Hepatic stellate cell (primary cell): ENCODE measurements around the gene NPDC1.

ENCODE experiments used
- DNase-seq: peaks from one replicate; pipeline ENCODE4 v3.0.0; 2011; ENCODE audit warnings: low spot score

NPDC1 gene

DNA sequence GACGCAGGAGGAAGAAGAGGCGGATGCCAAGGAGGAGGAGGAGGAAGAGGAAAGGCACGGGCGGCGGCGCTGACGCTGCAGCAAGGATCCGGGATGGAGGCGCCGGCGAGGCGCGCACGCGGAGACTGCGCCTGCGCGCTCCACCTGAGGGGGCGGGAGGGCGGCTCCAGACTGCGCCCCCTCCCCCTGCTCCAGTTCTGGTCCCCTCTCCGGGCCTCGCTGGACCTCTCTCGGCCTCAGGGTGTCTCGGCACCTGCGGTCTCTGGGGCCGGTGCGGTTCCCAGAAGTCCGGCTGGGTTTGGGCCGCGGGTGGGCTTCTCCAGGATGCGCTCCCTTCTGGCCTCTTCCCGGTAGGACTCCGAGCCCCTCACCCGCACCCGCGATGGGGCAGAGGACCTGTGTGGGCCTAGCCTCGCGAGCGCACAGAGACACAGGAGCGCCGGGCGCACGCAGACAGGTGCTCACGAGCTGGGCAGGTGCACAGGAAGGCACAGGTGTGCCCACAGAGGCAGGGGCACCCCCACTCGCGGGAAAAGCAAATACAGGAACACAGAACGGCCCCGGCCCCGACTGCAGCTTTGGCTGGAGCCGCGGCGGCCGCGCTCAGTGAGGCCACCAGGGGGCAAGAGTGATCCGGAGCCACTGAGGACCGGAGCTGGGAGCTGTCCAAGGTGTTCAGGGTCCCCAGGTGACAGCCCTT lies at the start of gene NPDC1:
Gene NPDC1 (minus strand): TSS at position 90 of the 700 bp plus-strand sequence. CDS start 188 bp downstream, outside the sequence.
- DNase-seq, result peak; percentile 95

GRCh38 chr9:137089232-137089947 lies 43.4 kb upstream of the NPDC1 start:
- DNase-seq, result no peak

GRCh38 chr9:137088121-137088520 lies 42.1 kb upstream of the NPDC1 start:
- no peak for DNase-seq

DNA sequence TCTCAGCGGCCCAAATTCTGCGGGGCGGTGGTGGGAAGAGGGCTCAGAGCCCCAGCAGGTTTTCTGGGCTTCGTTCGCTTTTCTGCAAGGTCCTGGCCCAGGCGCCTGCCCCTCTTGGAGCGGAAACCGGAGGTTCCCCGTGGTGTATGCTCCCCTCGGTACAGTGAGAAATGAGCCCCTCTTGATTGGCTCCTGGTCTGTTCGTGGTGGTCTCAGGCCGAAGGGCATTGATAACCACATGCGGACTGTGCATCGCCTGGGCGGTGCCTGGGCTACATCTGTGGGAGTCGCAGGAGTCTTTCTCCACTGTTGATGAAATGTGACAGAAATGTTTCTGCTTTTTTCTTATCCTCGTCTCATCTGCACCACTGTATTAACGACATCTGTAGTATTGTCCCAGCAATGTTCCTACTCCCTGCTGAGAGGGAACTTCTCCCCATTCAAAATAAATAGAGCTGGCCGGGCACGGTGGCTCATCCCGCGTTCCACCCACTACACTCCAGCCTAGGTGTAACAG lies 41.5 kb upstream of the NPDC1 start:
- no peak for DNase-seq

GRCh38 chr9:137086531-137087408 lies 40.8 kb upstream of the NPDC1 start, which contains the start of gene MAN1B1:
Gene MAN1B1 (plus strand): TSS chr9:137086985. CDS start chr9:137087000, 15 bp downstream.
- DNase-seq, result peak; percentile 99

DNA sequence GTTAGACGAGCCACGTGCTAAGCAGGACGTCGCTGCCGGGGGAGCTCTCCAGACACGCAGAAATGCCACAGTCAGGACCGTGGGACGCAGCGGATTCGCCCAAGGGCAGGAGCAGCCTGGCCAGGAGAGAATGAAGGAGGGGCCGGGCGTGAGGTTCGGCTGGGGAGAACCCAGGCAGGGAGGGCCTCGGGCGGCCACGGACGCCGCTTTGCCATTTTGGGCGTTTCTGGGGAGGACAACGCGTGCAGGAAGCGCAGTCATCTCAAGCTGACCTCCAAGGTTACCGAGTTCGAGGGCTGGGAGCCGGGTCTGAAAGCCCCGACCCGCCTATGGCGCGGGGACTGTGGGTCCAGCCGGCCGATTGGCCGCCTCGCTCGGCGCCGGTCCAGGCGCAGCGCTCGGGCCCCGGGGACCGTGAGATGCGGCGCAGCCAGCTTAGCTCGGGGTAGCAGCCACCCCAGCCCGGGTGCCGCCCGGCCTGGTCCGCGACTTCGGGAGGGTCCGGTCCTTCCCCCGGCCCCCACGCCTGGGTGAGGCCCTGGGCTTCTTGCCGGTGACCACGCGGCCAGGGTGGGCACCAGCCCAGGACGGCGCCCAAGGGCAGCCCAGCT lies 40.0 kb upstream of the NPDC1 start:
- peak; percentile 51 for DNase-seq

DNA sequence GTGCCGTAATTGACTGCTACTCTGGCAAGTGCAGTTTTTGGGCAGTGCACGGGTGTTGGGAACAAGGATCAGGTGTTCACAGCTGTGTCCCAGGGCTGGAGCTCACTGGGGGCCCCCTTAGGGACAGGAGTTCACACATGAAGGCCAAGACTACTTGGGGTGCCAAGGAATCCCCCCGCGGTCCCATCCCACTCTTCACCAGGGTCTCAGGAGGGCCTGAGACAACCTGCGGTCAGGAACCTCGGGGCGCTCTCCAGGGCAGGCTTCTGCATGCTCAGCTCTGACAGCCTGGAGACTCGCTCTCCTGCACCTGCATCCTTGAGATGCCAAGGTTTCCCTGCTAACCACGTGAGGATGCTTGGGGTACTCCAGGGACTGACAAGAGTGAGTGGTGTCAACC lies 38.5 kb upstream of the NPDC1 start:
- DNase-seq, result no peak

DNA sequence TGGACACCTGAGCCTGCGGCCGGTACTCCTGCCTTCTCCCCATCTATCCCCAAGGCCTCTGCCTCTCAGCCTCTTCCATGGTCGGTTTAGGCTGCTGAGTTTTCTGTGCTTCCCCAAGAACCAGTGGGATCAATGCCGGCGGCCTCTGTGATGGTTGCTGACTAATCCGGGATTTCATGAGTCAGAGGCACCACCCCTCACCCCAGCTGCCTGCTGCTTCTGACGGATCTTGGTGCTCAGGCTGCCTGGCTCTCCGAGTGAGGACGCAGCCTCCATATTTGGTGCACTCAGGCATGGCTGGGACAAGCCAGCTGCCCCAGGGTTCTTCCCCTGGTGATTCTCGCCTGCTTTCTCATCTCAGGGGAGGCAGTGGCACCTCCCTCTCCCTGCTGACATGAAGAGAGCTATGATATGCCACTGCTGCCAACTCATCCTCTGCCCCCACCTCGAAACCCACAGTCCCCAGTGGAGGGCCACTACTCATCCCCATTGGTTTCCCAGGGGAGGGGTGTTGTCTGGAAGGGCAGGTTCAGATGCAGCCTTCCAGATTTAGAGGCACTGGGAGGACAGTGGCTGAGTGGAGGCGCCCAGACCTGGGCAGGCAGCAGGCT lies 37.5 kb upstream of the NPDC1 start:
- peak; percentile 95 for DNase-seq

DNA sequence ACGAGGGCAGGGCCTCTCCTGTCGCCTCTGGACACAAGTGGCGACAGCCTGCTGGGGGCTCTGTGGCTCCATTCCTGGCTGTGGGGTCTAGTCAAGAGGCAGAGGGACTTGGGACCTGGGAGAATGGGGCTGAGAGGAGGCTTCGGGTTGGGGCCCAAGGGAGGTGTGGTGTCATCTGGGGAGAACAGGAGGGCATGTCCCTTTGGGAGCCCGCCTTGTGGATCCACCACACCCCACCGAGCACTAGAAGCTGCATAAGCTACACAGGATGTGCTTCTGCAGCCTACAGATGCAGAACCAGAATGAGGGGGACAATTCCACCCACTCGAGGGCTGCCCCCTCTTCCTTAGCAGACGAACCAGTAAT lies 36.9 kb upstream of the NPDC1 start:
- no peak for DNase-seq

DNA sequence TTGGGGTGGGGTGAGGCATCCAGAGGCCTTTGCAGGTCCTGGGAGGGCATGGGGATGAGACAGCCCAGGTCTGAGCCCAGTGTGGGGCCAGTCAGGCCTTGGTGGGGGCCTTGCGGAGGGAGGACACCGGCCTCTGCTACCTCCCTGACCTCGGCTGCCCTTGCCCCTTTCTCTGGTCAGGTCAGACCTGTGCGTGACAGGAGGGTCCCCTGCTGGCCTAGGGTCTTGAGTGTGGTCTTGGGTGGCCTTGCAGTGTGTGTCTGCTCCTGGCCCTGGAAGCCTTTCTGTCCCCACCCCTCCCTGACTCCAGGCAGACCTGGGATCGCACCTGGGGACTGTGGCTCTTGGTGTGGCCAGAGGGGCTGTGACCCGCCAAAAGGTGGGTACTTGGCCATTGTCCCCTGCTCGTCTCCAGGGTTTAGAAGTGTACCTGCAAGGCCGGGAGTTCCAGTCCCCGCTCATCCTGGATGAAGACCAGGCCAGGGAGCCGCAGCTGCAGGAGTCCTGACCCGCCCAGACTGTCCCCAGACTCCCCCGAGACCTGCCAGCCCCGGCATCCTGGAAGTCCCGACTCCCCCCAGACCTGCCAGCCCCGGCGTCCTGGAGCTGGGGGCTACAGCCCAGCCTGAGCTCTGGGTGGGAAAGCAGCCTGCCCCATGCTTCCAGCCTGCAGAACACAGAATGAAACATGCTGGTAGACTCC lies 36.4 kb upstream of the NPDC1 start:
- DNase-seq, result no peak

DNA sequence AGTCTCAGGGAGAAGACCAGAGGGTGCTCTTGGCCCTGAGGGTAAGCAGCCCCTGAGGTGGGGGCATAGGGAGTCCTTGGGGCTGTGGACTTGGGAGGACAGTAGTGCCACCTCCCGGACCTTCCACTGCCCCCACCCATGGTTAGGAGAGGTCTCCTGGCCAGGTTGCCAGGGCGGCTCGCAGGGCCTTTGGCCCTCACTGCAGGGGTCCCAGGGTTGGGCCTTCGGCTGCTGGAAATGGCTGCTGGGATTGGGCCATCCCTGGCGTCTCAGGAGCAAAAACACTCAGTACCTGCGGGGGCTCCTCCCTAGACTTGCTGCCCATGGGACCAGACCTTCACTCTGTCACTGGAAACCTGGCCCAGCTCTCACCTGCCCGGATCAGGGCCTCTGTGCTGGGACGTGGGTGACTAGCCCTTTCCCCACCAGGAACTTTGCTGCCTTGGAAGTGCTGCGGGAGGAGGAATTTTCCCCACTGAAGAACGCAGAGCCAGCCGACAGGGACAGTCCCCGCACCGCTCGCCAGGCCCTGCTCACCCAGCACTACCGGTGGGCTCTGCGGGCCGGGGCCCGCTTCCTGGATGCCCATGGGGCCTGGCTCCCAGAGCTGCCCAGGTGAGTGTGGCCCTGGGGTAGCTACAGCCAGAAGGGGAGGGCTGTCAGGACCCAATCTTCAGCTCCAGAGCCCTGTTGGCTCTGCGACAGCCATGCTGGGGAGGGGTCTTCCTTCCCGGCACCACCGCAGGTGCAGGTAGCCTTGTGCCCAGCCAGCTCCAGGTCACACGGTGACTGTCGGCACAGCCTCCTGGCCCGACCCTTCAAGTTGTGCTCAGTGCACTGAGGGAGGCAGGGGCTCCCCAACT lies 34.5 kb upstream of the NPDC1 start:
- DNase-seq, result no peak

DNA sequence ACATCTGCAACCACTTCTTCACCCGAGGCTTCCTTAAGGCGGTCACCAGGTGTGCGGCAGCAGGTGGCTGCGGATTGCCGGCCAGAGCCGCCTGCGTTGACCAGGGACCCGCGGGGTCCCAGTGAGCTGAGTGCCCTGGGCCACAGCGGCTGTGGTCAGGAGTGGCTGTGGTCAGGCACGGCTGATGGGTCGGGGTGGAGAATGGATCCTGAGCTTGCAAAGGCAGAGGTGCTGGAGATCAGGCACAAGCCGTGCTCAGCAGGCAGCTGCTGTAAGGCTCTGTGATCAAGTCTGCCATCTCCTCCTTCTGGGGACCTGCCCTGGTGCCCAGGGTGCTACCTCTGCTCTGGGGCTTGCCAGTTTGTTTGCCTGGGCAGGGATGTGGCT lies 33.4 kb upstream of the NPDC1 start:
- DNase-seq, result no peak

GRCh38 chr9:137078701-137079400 lies 32.9 kb upstream of the NPDC1 start:
- DNase-seq, result no peak

- no peak for DNase-seq
Measured at GRCh38 chr9:137077758-137078693, 32.0 kb upstream of the NPDC1 start.

DNA sequence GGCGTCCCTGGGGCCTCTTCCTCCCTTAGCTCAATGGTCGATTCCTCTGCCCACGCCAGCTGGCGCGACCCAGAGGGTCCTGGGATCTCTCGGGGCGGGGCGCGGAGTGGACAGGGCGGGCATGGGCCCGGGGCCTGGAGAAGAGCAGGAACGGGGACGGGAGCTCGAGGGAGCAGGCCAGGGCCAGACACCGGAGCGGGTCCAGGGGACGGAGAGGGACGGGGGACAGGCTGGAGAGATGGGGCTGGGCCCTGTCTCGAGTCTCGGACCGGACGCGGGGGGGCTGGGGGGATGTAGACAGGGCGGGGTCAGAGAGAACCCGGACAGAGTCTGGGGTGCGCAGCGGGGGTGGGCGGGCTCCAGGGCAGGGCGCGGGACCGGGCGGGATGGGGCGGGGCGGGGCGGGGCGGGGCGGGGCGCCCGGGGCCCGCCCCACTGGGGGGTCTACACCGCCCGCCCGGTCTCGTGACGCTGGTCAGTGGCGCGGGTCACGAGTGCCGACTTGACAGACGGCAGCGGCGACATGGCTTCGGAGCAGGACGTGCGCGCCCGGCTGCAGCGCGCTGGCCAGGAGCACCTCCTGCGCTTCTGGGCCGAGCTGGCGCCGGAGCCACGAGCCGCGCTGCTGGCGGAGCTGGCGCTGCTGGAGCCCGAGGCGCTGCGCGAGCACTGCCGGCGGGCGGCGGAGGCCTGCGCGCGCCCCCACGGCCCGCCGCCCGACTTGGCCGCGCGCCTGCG lies 31.2 kb upstream of the NPDC1 start, which contains the start of gene UAP1L1:
Gene UAP1L1 (plus strand): TSS at position 508 of the 738 bp plus-strand sequence. CDS start 16 bp downstream, at position 524.
- DNase-seq, result peak; percentile 67

GRCh38 chr9:137076636-137077009 lies 30.6 kb upstream of the NPDC1 start:
- DNase-seq, result no peak

- no peak for DNase-seq
Measured at GRCh38 chr9:137075275-137075775, 29.3 kb upstream of the NPDC1 start.
